ENCODE measurements around the gene SLC30A1.

The SLC30A1 gene

DNA sequence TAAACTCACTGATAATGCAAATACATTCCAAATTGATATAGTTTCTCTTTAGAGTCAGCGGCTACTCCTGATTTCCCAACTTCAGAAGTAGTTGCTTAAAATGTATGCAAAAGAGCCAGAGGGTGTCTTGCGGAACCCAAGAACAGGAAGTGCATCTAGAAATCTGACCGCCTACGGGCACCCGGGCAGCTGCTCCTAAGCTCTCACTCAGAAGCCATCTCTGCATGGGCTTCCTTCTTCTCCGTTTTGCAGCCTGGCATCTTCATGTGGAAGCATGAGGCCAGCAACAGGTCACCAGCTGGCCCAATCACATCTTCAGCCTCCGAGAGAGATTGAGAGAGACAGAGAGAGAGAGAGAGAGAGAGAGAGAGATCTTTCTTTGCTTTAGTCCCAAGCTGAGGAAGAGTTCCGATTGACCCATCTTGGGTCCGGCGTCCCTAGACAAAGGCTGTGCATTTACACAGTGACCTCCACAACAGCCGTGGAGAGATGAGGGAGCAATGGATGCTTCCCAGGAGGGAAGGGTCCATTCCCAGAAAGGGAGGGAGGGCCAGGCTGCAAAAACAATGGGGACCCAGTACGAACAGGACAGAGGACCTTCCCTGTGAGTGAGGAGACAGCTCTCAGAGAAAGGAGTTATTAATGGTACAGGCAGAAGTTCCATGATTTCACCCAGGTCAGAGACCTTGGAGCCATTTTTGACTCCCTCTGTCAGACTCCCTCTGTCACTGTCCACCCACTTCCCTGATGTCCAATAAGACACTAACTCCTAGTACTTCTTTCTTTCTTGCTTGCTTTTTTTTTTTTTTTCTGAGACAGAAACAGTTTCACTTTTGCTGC lies 28.2 kb upstream of the SLC30A1 start:
- ATAC-seq = peak; percentile 38 to 55

- peak; percentile 56 to 62 for ATAC-seq
Measured at GRCh38 chr1:211606332-211606913, 27.5 kb upstream of the SLC30A1 start.

GRCh38 chr1:211605603-211606331 lies 26.8 kb upstream of the SLC30A1 start:
- no peak for ATAC-seq

DNA sequence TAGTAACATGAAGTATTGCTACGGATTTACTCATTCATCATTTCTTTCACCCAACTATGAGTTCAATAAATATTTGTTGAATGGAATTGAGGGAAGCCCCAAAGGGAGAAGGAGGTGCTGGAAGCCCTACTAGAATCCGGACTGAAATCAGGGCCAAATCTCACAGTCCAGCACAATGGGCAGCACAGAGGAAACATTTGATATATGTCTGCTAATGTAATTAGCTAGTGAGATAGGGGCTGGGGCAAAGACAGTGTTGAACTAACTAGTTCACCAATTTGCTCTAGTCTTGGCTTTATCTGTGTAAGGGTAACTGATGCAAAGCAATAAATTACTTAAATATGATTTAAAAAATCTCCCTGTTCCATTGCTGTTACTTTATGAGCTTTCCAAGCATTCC lies 26.1 kb upstream of the SLC30A1 start:
- no peak for ATAC-seq

DNA sequence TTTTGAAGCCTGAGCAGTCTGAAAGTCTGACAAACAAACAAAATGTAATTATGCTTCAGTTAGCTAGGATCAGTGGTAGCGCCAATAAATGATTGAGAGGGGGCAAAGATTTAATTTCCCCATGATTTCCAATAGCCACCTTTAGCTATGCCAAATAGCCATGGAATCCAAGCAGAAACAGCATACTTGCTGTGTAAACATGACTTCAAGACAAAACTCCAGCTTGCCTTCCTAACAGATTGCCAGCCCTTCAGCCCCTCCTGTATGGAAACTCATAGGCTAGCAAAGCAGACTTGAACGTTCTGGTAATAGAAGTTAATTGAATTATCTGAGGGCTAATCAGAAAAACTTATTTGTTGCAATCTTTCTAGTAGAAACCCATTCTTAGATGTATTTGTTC lies 25.6 kb upstream of the SLC30A1 start:
- ATAC-seq = no peak

GRCh38 chr1:211603713-211604112 lies 24.8 kb upstream of the SLC30A1 start:
- no peak for ATAC-seq

DNA sequence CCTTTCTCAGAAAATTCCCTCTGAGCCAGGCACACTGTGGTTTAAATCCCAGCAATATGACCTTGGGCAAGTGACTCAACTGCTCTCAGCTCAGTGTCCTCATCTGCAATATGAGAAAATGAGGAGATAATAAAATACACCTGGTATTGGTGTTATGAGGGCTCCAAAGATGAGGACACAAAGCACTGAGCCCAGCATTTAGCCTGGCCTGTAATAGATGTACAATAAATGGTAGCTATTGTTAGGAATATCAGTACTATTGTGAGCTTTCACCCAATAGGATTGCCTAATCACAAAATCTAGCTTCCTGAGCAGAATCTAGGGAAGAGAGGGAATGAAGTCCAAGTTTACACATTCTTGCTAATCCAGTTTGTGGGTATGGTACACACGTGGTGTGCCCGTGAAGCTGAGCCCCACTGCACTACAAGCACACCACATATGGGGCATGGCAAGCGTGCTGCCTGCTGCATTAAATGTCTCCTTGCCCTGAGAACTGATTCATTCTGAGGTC lies 24.3 kb upstream of the SLC30A1 start:
- ATAC-seq = no peak

DNA sequence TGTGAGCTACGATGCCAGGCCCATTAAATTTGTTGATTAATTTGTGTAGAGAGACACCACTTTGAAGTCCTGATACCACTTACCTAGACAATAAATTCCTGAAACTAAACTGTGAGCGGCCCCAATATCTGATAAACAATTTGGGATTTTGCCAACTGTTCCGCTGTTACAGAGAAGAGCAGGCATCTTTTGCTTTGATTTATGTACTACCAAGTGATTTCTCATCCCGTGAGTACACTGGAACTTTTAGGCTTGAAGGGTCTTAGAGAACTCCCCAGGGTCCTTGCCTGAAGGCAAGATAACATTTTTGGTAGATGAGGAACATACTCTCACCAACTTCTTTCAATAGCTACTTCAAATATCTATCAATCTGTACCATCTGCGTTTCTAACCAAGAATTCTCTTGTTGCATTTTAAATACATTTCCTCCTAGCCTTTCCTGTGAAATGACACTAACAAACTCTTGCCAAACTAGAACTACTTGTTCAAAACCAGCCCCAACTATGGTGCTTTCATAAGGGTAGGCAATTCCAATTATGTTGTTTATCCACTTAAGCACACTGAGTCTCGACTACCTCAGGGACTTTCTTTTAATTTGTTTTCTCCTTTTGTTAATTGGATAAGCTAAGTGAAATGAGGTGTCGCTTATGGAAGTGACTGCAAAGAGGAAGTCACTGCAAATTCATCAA lies 23.2 kb upstream of the SLC30A1 start:
- no peak for ATAC-seq

DNA sequence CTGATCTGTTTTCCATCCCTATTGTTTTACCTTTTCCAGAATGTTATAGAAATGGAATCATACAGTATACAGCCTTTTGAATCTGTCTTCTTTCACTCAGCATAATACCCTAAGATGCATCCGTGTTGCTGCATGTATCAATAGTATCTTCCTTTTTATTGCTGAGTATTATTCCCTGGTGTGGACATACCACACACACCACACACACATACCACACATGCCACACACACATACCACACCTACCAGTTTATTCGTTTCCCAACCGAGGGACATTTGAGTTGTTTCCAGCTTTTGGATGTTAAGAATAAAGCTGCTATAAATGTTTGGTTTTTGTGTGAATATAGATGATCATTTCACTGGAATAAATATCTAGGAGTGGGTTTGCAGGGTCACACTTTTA lies 22.2 kb upstream of the SLC30A1 start:
- ATAC-seq = no peak

DNA sequence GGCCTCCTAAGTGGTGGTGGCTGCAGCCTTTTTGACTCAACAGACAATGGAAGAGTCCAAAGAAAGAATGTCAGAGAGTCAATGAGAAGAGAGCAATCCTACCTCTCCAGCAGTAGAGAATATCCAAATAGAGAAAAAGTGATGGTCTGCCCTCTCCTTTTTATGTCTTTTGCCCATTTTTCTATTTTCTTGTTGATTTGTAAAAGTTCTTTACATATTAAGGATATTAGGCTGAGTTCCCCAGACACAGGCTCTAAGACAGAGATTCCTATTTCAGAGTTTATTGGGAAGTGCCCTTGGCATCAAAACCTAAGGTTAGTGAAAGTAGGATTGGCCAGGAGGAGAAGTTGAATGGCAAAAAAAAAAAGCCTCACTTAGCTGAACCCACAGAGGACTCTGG lies 20.3 kb upstream of the SLC30A1 start:
- ATAC-seq = no peak

DNA sequence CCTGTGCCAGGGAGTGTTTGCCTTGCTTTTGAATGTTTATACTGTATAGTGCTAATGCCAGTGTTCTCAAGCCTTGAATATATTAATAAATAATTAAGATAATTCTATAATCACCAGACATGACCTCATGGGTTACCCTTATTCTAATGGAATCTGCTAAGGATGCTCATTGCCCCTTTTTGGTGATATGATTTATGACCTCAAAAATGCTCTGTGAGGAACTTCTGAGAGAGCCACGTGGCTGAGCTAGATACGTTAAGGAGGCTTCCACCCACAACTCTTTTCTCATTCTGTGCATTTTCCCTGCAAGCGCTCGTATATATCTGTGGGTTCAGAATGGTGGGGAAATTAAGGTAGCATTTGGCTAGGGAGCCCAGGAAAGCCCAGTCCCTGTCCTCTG lies 19.6 kb upstream of the SLC30A1 start:
- no peak for ATAC-seq

DNA sequence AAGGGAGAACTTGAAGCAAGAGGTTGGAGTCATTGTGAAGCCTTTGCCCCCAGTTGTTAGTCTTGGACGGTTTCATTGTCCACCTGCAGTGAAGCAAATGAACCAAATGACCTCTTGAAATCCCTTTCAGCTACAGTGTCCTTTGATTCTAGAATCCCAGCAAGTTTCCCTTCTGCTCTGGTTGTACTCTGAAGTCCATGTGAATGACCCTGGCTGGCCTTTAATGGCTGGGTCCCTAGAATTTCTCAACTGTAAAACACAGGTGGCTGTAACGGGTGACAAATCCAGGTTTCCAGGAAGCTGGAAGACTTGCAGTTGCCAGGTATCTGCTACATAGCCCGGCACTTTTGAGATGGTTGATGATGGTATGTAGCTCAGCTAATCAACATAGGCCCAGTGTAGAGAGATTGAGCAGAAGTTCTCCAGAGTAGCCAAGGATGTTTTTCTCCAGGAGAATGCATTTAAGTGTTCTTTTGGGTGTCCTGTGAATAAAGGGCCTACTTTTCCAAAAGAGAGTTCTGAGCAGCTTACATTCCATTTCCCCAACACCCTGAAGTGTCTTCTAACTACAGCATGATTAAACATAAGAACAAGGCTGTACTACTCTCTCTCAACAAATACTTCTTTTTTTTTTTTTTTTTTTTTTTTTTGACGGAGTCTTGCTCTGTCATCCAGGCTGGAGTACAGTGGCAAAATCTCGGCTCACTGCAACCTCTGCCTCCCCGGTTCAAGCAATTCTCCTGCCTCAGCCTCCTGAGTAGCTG lies 17.6 kb upstream of the SLC30A1 start:
- ATAC-seq = no peak

- ATAC-seq = no peak
Measured at GRCh38 chr1:211595419-211595818, 16.5 kb upstream of the SLC30A1 start.

- ATAC-seq = no peak
Measured at GRCh38 chr1:211591980-211592493, 13.1 kb upstream of the SLC30A1 start.

DNA sequence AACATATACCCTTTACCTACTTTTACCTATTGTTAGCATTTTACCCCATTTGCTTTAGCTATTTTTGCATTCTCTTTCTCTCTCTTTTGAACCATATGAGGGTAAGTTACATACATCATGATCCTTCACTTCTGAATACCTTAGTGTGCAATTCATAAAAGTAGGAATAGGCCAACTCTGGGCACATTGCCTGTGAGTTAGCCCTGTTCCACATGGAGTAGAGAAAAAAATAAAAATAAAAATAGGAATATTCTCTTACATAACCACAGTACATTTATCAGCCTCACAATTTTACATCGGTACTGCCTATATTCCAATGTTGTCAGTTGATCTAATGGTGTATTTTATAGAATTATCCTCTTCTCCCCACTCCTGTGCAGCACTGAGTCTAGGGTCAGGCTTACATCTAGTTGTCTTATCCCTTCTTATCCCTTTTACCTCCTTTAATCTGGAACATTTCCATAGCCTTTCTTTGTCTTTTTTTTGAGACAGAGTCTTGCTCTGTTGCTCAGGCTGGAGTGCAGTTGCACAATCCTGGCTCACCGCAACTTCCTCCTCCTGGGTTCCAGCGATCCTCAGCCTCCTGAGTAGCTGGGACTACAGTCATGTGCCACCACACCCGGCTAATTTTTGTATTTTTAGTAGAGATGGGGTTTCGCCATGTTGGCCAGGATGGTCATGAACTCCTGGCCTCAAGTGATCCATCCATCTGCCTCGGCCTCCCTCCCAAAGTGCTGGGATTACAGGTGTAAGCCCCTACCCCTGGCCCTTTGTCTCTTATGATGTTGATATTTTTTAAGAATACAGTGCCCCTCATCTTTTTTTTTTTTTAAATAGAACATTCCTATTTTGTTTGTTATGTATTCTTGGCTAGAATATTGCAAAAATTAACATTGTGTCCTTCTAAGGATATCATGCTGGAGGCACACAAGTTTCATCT lies 11.1 kb upstream of the SLC30A1 start:
- ATAC-seq = no peak

- ATAC-seq = no peak
Measured at GRCh38 chr1:211588711-211589110, 9.8 kb upstream of the SLC30A1 start.

DNA sequence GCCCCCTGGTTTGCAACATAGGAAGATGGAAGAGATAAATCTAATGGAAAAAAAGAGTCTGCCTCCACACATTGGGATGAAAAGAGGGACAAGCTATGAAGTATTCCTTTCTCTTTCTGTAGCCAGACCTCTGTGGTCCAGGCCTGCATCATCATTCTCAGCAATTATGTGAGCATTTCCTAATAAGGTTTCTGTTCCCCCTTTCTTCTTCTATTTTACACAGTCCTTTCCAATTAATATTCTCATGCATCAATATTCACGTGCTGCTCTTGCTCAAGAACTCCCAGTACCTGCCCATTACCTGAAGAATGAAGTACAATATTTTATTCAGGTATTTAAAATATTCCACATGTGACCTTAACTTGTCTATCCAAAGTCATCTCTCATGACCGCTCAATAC lies 8.2 kb upstream of the SLC30A1 start:
- no peak for ATAC-seq

DNA sequence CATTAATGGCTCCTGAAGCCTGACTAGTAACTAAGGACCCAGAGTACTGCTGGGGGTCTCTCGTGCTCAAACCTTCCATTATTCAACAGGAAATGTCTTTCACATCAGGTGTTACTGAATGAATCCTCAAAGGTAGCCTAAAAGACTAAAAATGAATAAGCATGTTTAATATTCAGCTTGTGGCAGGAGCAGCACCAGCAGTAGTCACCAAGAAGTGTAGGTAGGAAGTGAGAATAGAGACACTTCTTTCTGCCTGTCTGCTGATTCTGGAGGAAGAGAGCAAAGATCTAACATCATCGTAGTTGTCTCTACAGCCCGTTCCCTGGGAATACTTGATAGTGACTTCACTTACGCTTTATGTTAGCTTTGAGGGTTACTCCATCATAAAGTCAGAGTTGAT lies 7.6 kb upstream of the SLC30A1 start:
- no peak for ATAC-seq

DNA sequence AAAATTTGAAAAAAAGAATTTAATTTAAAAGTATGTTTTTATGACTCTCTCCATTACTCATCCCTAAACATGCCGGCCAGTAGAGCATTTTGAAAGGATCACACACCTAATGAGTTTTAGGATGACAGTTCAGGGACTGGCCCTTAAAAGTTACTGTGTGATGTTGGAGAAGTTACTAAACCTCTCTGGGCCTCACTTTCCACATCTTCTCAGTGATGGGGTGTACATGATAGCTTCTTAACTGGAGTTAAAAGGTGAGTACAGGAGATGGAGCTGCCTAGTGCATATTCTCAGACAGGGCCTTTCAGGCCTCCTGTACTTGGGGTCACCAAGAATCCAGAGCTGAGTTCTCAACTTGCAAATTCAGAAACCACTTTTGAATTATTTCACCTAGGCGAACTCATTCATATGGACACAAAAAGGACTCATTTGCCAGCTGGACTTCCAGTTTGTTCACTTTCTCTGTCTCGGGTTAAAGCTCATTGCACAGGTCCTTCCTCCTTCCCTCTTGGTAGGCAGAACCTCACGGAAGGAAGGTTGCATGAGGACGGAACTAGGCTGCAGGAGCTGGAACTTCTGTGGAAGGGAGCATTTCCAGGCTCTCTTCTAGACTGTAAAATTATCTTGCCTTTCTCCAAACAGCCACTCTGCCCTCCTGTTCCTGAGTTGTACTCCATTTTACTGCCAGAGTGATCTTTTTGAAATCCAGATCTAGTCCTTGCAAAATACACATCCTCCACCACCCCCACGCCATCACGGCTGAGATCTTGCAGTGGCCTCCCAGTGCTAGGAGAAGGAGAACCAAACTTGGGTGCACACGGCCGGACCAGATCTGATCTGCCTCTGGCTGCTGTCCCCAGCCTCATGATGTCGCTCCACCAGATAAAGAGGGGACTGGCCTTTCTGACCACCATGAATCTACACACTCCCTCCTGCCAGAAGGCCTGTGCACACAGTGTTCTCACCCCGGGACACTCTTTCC lies 4.3 kb upstream of the SLC30A1 start:
- ATAC-seq = no peak

GRCh38 chr1:211581526-211581925 lies 2.6 kb upstream of the SLC30A1 start:
- ATAC-seq = no peak
